CD4-positive, alpha-beta T cell treated with Interleukin-12 subunit alpha and Interleukin-12 subunit beta, for 1 hour (primary cell): ENCODE measurements around the gene S100A14.
"Not testable (repeated sequence)": the region's sequence is repeated elsewhere in the genome, so short reads cannot be mapped to it uniquely, and the experiment has no call there.

Experiments
- DNase-seq: peaks from one replicate; pipeline ENCODE4 v3.0.0-alpha.2; 2020

The S100A14 gene

GRCh38 chr1:153583976-153584375 lies 32.1 kb downstream of the S100A14 start:
- no peak for DNase-seq

- DNase-seq: not testable (repeated sequence)
Observed at GRCh38 chr1:153583514-153583913, 32.6 kb downstream of the S100A14 start.

GRCh38 chr1:153582836-153583235 lies 33.3 kb downstream of the S100A14 start:
- DNase-seq: not testable (repeated sequence)

GRCh38 chr1:153578936-153579335 lies 37.2 kb downstream of the S100A14 start:
- DNase-seq: no peak

- no peak for DNase-seq
Observed at GRCh38 chr1:153578490-153578889, 37.6 kb downstream of the S100A14 start.

GRCh38 chr1:153577624-153578051 lies 38.5 kb downstream of the S100A14 start:
- no peak for DNase-seq

GRCh38 chr1:153577138-153577537 lies 39.0 kb downstream of the S100A14 start:
- no peak for DNase-seq

- DNase-seq: not testable (repeated sequence)
Observed at GRCh38 chr1:153575497-153575896, 40.6 kb downstream of the S100A14 start.

GRCh38 chr1:153575081-153575491 lies 41.0 kb downstream of the S100A14 start:
- DNase-seq: not testable (repeated sequence)

- no peak for DNase-seq
Observed at GRCh38 chr1:153573351-153573750, 42.8 kb downstream of the S100A14 start.

- DNase-seq: peak; percentile 53
Observed at GRCh38 chr1:153572569-153573015, 43.5 kb downstream of the S100A14 start.

GRCh38 chr1:153571706-153572105 lies 44.4 kb downstream of the S100A14 start:
- no peak for DNase-seq

GRCh38 chr1:153570874-153571273 lies 45.3 kb downstream of the S100A14 start:
- no peak for DNase-seq

GRCh38 chr1:153569465-153569864 lies 46.7 kb downstream of the S100A14 start:
- DNase-seq: no peak

- peak; percentile 83 for DNase-seq
Observed at GRCh38 chr1:153568367-153569099, 47.6 kb downstream of the S100A14 start.

- no peak for DNase-seq
Observed at GRCh38 chr1:153567621-153568366, 48.3 kb downstream of the S100A14 start.

- DNase-seq: peak; percentile 81
Observed at GRCh38 chr1:153566414-153567371, 49.4 kb downstream of the S100A14 start.

- DNase-seq: peak; percentile 26
Observed at GRCh38 chr1:153565529-153566374, 50.4 kb downstream of the S100A14 start, which contains the start of gene S100A2. TSS of gene S100A2 (minus strand) at chr1:153565844. CDS start at chr1:153563877, 1,967 bp downstream.
